Esophagus squamous epithelium (tissue), 5 donors: ENCODE measurements around the gene LTB4R. TPM values are rescaled to one million over a fixed set of nuclear protein-coding genes. Genes with fewer than 3 reads are reported as not detected.

ENCODE experiments used
- DNase-seq: peaks from one replicate; lab custom pipeline; 2025; lab: John Stamatoyannopoulos, UW
- H3K27ac ChIP-seq, 4 donors: fragments of 200-600 bp; sonication (generic); one replicate each; pipeline ENCODE4 v1.5.1; 2016 to 2019; ENCODE audit warnings: mild to moderate bottlenecking in 1 of 4
- H3K27me3 ChIP-seq, 4 donors: fragments of 200-600 bp; sonication (generic); 1 replicate in 3 of 4; 2 replicates in 1 of 4; pipeline versions ENCODE4 v1.5.1 to v1.6.0; 2017 to 2021; ENCODE audit warnings: antibody characterized with exemption in 1 of 4
- H3K36me3 ChIP-seq, 3 donors: fragments of 200-600 bp; sonication (generic); one replicate each; pipeline ENCODE4 v1.5.1; 2016 to 2019
- H3K4me1 ChIP-seq, 3 donors: fragments of 200-600 bp; sonication (generic); one replicate each; pipeline ENCODE4 v1.5.1; 2017 to 2019
- H3K4me3 ChIP-seq, 4 donors: fragments of 200-600 bp; sonication (generic); 1 replicate in 3 of 4; 2 replicates in 1 of 4; pipeline ENCODE4 v1.5.1; 2016 to 2019; ENCODE audit warnings: mild to moderate bottlenecking in 2 of 4, moderate library complexity in 1 of 4
- H3K9me3 ChIP-seq, 3 donors: fragments of 200-600 bp; sonication (generic); one replicate each; pipeline ENCODE4 v1.5.1; 2016 to 2019
- CTCF ChIP-seq, 6 experiments: fragments of 450-650 bp in 4 of 6; fragments of 200-600 bp in 2 of 6; sonication (generic) in 2 of 6; IDR thresholded peaks; one replicate each; pipeline ENCODE4 v1.5.1; 2016 to 2019; ENCODE audit warnings: antibody characterized with exemption in 6 of 6, mild to moderate bottlenecking in 4 of 6, moderate library complexity in 4 of 6
- POLR2A ChIP-seq, 4 donors: fragments of 450-650 bp; IDR thresholded peaks; one replicate each; pipeline ENCODE4 v1.6.1; 2017; ENCODE audit warnings: antibody characterized with exemption in 4 of 4, mild to moderate bottlenecking in 4 of 4, moderate library complexity in 3 of 4
- WGBS, 2 donors: methylation state at CpG; one replicate each; pipeline ENCODE4 v1.1.5; 2018; 5-methylcytosine and 5-hydroxymethylcytosine counted together
- intact Hi-C: fragments of 100-400 bp; cut with DNase I; formaldehyde crosslinking; loops from one replicate; pipeline ENCODE4 v1.15.0; 2022
- total RNA-seq, 4 donors: library from RNA; depleted of rRNA; stranded (reverse); fragments of >200 nt; gene quantifications; one replicate each; pipeline ENCODE4 v1.1.0, GENCODE V29; 2016
- donor health status: DM: yes; HTN: yes; CAD: no.

LTB4R gene
- total RNA-seq, 4 donors from 2014 or later: 47.9 to 99.9 (median 85.4) TPM

DNA sequence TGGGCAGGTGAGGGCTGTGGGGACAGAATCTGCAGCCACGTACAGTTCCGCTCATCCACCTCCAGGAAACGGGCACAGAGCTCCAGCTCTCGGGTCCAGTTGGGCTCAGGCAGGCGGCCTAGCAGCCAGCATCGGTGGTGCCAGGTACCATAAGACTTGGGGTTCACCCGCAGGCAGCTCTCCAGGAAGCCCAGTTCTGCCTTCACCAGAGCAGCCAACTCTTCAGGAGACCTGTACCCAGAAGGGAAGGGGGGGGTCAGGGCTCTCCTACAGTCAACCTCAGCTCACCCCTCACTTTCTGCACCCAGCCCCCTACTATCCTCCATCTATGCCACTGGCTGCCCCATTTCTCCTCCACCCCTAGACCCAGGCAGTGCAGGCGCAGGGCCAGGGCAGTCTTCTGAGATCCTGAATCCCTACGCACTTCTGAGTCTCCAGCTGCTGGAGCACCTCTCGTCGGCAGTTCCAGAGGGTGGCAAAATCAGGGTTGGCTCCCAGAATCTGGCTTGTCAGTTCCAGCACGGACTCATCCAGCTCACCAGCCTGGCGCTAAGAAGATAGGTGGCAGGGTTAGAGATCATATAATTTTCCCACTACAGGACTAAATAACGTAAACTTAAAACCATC lies 41.3 kb upstream of the LTB4R start:
- DNase-seq: no peak
- H3K27ac ChIP-seq: peak overlapping the region; percentile 2 to 100 (median 96)
- WGBS, 2 donors: 84 to 100% methylated on average over 3 to 7 of the region's 14 CpGs
- peak overlapping the region in 2 of 4 donors; percentile 87 to 91 for H3K4me3 ChIP-seq
- H3K4me1 ChIP-seq: peaks cover 14 to 94% (median 34%) of the 10 kb centered on the region in 3 donors
- TF ChIP-seq CTCF (IDR thresholded peaks at IDR 0.05) (no peak), POLR2A (IDR thresholded peaks at IDR 0.05) (no peak)
- peaks cover 17 to 53% (median 26%) of the 10 kb centered on the region in 3 donors for H3K36me3 ChIP-seq
- H3K9me3 ChIP-seq: no peaks in the 10 kb centered on the region
- intact Hi-C loops: no loop called here
- no peaks in the 10 kb centered on the region for H3K27me3 ChIP-seq

GRCh38 chr14:24270537-24271133 lies 40.7 kb upstream of the LTB4R start:
- intact Hi-C loops: no loop called here
- Histone ChIP-seq H3K4me3 (peak overlapping the region; percentile 65 to 97 (median 89)), H3K27me3 (no peaks in the 10 kb centered on the region), H3K9me3 (no peaks in the 10 kb centered on the region), H3K36me3 (peaks cover 17 to 46% (median 25%) of the 10 kb centered on the region in 3 donors), H3K4me1 (peaks cover 11 to 94% (median 28%) of the 10 kb centered on the region in 3 donors), H3K27ac (peak overlapping the region; percentile 95 to 100 (median 98))
- DNase-seq: no peak
- TF ChIP-seq CTCF (IDR thresholded peaks at IDR 0.05) (no peak), POLR2A (IDR thresholded peaks at IDR 0.05) (no peak)
- 16 to 19% methylated on average over 3 to 7 of the region's 13 CpGs for WGBS, 2 donors

DNA sequence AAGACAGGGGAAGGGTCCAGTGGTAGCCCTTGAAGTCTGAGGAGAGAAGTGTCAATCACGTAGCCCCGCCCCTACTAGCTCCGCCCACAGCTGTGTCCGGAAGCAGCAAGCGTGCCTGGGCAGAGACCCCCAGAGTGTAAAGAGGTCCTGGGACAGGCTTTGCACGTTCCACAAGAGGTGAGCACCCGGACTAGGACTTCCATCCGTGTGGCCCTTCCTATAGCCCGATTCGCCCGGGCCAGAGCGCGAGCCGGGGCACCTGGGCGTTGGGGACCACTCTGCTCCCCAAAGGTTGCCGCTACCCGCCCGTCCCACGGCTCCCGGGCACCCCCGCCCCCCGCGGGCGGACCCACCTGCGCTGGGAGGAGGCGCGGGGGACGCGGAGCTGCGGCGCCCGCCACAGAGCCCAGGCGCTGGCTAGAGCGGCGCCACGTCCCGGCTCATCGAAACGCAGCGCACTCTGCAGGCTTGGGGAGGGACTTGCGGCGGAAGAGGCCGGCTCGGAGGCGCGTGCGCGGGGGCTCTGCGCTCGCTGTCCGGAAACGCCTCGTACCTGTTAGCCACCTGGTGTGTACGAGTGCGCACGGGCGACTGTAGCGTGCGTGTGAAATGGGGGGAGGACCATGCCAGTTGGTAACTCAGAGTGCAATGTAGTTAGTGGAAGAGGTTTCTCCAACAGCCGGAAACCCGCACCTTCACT lies 40.0 kb upstream of the LTB4R start, which contains the start of gene RABGGTA:
Gene RABGGTA, minus strand, starts transcription at position 464 of the 700 bp plus-strand sequence. CDS start 482 bp downstream, outside the sequence.
- Histone ChIP-seq H3K4me3 (peak within 1 kb of the TSS; percentile 65 to 97 (median 89)), H3K4me1 (peaks cover 8 to 92% (median 25%) of the 10 kb centered on the region in 3 donors), H3K9me3 (no peaks in the 10 kb centered on the region), H3K36me3 (peaks cover 15 to 40% (median 19%) of the 10 kb centered on the region in 3 donors), H3K27me3 (no peaks in the 10 kb centered on the region), H3K27ac (peak within 1 kb of the TSS; percentile 95 to 100 (median 98))
- WGBS, 2 donors: 12 to 17% methylated on average over 2 of the region's 61 CpGs
- DNase-seq: peak; percentile 51
- intact Hi-C loops: no loop called here
- TF ChIP-seq POLR2A (IDR thresholded peaks at IDR 0.05) (peak in 3 of 4 donors; percentile 63 to 87 (median 77)), CTCF (IDR thresholded peaks at IDR 0.05) (peak; percentile 59 to 84 (median 78))

- no peak for TF ChIP-seq POLR2A (IDR thresholded peaks at IDR 0.05)
- no peak for TF ChIP-seq CTCF (IDR thresholded peaks at IDR 0.05)
- H3K36me3 ChIP-seq: peaks cover 9 to 34% (median 15%) of the 10 kb centered on the region in 3 donors
- no peaks in the 10 kb centered on the region for H3K9me3 ChIP-seq
- H3K27ac ChIP-seq: peak overlapping the region; percentile 95 to 100 (median 98)
- peaks cover 5 to 92% (median 25%) of the 10 kb centered on the region in 3 donors for H3K4me1 ChIP-seq
- no peaks in the 10 kb centered on the region for H3K27me3 ChIP-seq
- DNase-seq: no peak
- WGBS, 2 donors: 11 to 18% methylated on average over 3 of the region's 3 CpGs
- intact Hi-C loops: no loop called here
- H3K4me3 ChIP-seq: peak overlapping the region; percentile 65 to 97 (median 89)
These were observed 39.5 kb upstream of the LTB4R start for GRCh38 chr14:24271834-24272263.
